ENCODE measurements around the gene PLA1A.
"Not testable (repeated sequence)": the region's sequence is repeated elsewhere in the genome, so short reads cannot be mapped to it uniquely, and the experiment has no call there.

The PLA1A gene

DNA sequence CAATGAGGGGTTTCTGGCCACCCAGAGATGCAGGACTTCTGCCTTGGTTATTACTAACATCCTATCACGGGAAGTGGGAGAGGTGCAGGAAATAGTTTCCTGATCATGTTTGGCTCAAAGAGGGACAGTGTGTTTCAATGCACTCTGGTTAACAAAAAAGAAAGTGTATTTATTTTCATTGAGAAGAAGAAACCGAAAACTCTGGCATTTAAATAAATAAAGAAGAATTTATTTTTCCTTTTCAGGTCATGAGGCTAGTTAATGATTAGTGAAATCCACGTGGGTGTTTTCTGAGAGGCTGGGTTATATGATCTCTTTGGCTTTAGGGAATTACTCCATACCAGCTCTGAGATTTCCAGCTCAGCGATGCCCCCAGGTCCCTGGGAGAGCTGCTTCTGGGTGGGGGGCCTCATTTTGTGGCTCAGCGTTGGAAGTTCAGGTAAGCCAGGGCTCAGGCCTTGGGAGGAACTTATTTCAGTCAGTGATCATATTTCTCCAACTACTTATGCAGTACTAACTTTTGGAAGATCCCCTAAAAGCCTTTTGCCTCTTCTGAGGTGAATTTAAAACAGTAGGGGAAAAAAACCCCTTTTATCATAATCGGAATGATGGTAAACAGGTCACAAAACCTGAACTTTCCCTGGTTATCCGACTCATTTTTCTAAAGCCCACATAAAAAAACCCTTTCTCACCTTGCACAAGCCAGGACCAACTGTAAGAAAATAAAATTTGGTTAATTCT, at the start of gene PLA1A:
Gene PLA1A (plus strand): TSS at position 338 of the 741 bp plus-strand sequence. CDS start 29 bp downstream, at position 367.
- DNase-seq (ENCODE audit: low read depth in 1 of 2, low spot score in 1 of 2), result no peak

- no peak for DNase-seq (ENCODE audit: low read depth in 1 of 2, low spot score in 1 of 2)
Observed at GRCh38 chr3:119548341-119548740, 49.3 kb upstream of the PLA1A start.

- DNase-seq (ENCODE audit: low read depth in 1 of 2, low spot score in 1 of 2), result no peak
Observed at GRCh38 chr3:119550192-119550910, 47.3 kb upstream of the PLA1A start.

- no peak for DNase-seq (ENCODE audit: low read depth in 1 of 2, low spot score in 1 of 2)
Observed at GRCh38 chr3:119551598-119551997, 46.1 kb upstream of the PLA1A start.

DNA sequence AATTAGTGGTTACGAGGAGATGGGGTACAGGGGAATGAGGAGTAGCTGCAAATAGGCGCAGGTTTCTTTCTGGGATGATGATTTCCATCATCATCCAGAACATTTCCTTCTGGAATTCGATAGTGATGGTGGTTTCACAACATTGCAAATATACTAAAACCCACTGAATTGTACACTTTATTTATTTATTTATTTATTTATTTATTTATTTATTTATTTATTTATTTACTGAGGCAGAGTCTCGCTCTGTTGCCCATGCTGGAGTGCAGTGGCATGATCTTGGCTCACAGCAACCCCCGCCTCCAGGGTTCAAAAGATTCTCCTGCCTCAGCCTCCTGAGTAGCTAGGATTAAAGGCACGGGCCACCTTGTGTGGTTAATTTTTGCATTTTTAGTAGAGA, 44.8 kb upstream of the PLA1A start:
- DNase-seq (ENCODE audit: low read depth in 1 of 2, low spot score in 1 of 2), result not testable (repeated sequence)

DNA sequence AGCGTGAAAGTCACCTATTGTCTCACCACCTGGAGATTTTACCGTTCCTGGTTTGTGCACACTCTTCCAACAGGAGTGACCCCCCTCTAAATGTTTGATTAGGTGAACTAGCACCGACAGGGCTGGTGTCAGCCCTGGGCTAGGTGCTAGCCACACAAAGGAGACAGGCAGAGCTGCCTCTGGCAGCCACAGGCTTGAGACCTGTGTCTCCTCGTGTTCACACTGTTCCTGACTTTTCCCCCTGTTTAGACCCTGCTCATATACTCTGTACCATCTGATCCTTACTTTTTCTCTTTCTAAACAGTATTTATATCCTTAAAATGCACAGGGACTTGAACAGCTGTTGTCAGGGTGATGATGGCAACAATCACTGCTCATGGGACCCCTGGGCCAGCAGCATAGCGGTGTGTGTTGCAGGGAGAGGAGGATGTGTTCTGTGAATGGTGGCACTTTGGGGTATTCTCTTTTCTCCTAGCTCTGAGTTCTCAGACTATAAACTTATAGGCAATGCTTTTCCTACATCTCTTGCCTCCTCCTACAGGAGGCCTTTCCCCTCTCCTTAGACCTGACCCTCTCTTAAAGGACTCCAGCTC, 43.8 kb upstream of the PLA1A start:
- DNase-seq (ENCODE audit: low read depth in 1 of 2, low spot score in 1 of 2), result no peak

DNA sequence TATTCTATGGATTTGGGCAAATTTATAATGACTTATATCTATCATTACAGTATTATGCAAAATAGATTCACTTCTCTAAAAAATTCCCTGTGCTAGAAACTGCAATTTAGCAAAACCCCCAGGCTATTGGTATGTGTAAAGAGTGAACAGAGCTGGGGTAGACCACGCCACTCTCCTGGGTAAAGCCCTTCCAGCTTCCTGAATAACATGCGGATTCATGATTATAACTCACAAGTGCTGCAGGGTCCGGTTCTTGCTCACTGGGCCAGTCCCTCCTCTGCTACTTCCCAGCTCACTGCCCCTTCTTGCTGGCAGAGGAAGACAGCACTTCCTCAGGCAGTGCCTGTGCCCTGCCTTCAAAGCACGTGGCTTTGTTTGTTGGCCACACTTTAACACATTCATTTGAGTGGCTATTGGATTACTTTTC, 42.4 kb upstream of the PLA1A start:
- DNase-seq (ENCODE audit: low read depth in 1 of 2, low spot score in 1 of 2), result no peak

- no peak for DNase-seq (ENCODE audit: low read depth in 1 of 2, low spot score in 1 of 2)
Observed at GRCh38 chr3:119555929-119556328, 41.8 kb upstream of the PLA1A start.

DNA sequence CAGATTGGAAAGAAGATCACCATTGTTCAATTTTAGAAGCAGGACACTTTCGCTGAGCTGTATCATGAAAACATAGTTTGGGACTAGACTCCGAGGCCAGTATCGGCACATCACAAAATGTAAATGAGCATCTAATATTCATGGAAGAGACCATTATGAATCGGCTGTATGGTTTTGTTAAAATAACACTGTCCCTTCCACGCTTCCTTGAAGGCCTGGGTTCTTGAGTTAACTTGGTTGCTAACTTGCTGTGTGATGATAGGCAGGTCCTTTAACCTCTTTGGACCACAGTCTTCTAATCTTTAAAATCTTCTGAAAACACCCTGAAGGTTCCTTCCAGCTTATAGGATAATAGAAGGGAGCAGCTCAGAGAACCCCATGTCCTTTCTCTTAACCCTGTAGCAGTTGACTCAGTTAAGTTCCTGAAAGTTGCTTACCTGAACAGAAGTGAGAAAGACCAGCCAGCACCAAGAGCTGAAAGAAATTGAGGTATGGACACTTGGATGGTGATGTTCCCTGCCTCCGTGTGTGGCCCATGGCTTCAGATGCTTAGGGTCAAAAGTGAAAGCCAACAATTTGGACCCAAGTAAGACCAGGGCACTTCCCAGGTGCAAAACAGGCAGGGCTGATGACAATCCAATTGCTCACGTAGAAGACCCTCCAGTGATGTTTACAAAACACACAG, 40.4 kb upstream of the PLA1A start:
- no peak for DNase-seq (ENCODE audit: low read depth in 1 of 2, low spot score in 1 of 2)

DNA sequence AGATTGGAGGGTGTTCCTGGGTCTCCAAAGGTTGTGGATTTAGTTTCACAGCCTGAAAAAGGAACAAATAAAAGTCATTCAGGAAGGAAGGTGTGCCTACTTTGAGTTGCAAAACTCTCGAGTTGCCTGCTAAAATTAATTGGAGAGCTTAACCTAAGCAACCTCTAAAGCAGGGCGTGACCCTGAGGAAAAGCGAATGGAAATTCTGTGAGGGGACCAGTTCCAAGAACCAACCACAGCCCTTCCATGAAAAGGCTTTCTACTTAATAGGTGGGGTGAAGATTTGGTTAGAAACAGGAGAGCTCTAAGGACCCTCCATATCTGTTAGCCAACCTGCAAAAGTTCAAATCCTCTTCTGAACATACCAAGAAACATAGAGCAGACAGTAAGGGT, 39.8 kb upstream of the PLA1A start:
- DNase-seq (ENCODE audit: low read depth in 1 of 2, low spot score in 1 of 2), result no peak

GRCh38 chr3:119558626-119559317, 38.9 kb upstream of the PLA1A start:
- no peak for DNase-seq (ENCODE audit: low read depth in 1 of 2, low spot score in 1 of 2)

GRCh38 chr3:119559441-119559963, 38.2 kb upstream of the PLA1A start, which contains the start of gene CD80:
CD80 (minus strand) TSS chr3:119559614; CDS start chr3:119557728, 1,886 bp downstream.
- DNase-seq (ENCODE audit: low read depth in 1 of 2, low spot score in 1 of 2), result peak in 1 of 2 donors; percentile 34

GRCh38 chr3:119560160-119560559, 37.5 kb upstream of the PLA1A start:
- no peak for DNase-seq (ENCODE audit: low read depth in 1 of 2, low spot score in 1 of 2)

GRCh38 chr3:119562307-119562961, 35.3 kb upstream of the PLA1A start:
- DNase-seq (ENCODE audit: low read depth in 1 of 2, low spot score in 1 of 2), result no peak

DNA sequence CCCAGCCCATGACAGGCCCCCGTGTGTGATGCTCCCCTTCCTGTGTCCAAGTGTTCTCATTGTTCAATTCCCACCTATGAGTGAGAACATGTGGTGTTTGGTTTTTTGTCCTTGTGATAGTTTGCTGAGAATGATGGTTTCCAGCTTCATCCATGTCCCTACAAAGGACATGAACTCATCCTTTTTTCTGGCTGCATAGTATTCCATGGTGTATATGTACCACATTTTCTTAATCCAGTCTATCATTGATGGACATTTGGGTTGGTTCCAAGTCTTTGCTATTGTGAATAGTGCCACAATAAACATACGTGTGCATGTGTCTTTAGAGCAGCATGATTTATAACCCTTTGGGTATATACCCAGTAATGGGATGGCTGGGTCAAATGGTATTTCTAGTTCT, 34.4 kb upstream of the PLA1A start:
- not testable (repeated sequence) for DNase-seq (ENCODE audit: low read depth in 1 of 2, low spot score in 1 of 2)

GRCh38 chr3:119569156-119569555, 28.5 kb upstream of the PLA1A start:
- no peak for DNase-seq (ENCODE audit: low read depth in 1 of 2, low spot score in 1 of 2)

- DNase-seq (ENCODE audit: low read depth in 1 of 2, low spot score in 1 of 2), result no peak
Observed at GRCh38 chr3:119570229-119570628, 27.5 kb upstream of the PLA1A start.

DNA sequence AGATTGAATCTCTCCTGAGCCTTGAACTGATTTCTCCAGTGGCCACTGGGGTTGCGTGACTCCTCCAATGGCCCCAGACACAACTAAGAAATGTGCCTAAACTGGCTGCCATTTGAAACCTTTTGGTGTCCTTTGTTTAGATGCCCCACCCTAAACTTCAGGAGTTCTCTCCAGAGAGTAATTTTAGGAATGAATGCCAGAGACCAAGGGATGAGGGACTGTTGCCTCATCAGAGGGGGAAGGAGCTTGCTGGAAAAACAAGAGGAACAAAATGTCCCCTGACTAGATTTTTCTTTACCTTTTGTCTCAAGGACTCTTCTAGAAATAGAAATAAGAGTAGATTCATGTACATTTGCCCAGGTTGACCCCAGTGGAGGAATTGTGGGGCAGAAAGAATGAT, 26.5 kb upstream of the PLA1A start:
- DNase-seq (ENCODE audit: low read depth in 1 of 2, low spot score in 1 of 2), result no peak

- DNase-seq (ENCODE audit: low read depth in 1 of 2, low spot score in 1 of 2), result no peak
Observed at GRCh38 chr3:119571688-119572087, 26.0 kb upstream of the PLA1A start.

GRCh38 chr3:119575507-119575906, 22.2 kb upstream of the PLA1A start:
- no peak for DNase-seq (ENCODE audit: low read depth in 1 of 2, low spot score in 1 of 2)

Measured in stimulated activated CD4-positive, alpha-beta T cell treated with anti-CD3 and anti-CD28 coated beads, Interleukin-15, amount 100 ng/mL, for 1 hour (primary cell).